Lung (tissue), 14 donors: ENCODE data around the gene GAGE12F. TPM values are rescaled to one million over a fixed set of nuclear protein-coding genes. Genes with fewer than 3 reads are reported as not detected.
"Not testable (repeated sequence)": the region's sequence is repeated elsewhere in the genome, so short reads cannot be mapped to it uniquely, and the experiment has no call there.

Source experiments
- ATAC-seq: fragments of 200-7000 bp; cut with Tn5 transposase; one replicate; pipeline ENCODE4 v1.9.1; 2020; ENCODE audit warnings: moderate number of reproducible peaks; ENCODE audit not compliant: insufficient read depth, low FRiP score
- DNase-seq, 3 donors: peaks; one replicate each; pipeline ENCODE4 v3.0.0-alpha.2; 2013 to 2017
- H3K27ac ChIP-seq, 2 donors: one replicate each; pipeline ENCODE4 v1.5.1; 2013; ENCODE audit warnings: mild to moderate bottlenecking in 2 of 2, moderate library complexity in 2 of 2, control low read depth in 1 of 2, inconsistent platforms in 1 of 2, low read depth in 1 of 2, low read length in 1 of 2
- H3K27me3 ChIP-seq, 3 donors: one replicate each; pipeline ENCODE4 v1.5.1; 2013; ENCODE audit warnings: low read length in 2 of 3; ENCODE audit not compliant: control insufficient read depth in 3 of 3, insufficient read depth in 3 of 3
- H3K36me3 ChIP-seq, 4 donors: one replicate each; pipeline ENCODE4 v1.5.1; 2013; ENCODE audit warnings: low read length in 4 of 4, mild to moderate bottlenecking in 1 of 4, moderate library complexity in 1 of 4; ENCODE audit not compliant: control insufficient read depth in 4 of 4, insufficient read depth in 4 of 4
- H3K4me1 ChIP-seq, 5 donors: one replicate each; pipeline ENCODE4 v1.5.1; 2013; ENCODE audit warnings: low read length in 5 of 5, mild to moderate bottlenecking in 2 of 5, moderate library complexity in 1 of 5; ENCODE audit not compliant: control insufficient read depth in 5 of 5, insufficient read depth in 5 of 5
- H3K4me3 ChIP-seq: one replicate; pipeline ENCODE4 v1.5.1; 2013; ENCODE audit warnings: mild to moderate bottlenecking, control low read depth, moderate library complexity
- H3K9ac ChIP-seq, 2 donors: one replicate each; pipeline ENCODE4 v1.5.1; 2013; ENCODE audit warnings: low read length in 2 of 2, control low read depth in 1 of 2; ENCODE audit not compliant: insufficient read depth in 1 of 2
- H3K9me3 ChIP-seq, 4 donors: one replicate each; pipeline ENCODE4 v1.5.1; 2013; ENCODE audit warnings: low read length in 3 of 4, mild to moderate bottlenecking in 1 of 4, moderate library complexity in 1 of 4; ENCODE audit not compliant: control insufficient read depth in 4 of 4, insufficient read depth in 3 of 4
- whole genome bisulfite sequencing, 2 donors: extraction: QIAGEN DNeasy Blood & Tissue Kit; methylation state at CpG; one replicate each; pipeline ENCODE4 v1.1.7; 2013; 5-methylcytosine and 5-hydroxymethylcytosine counted together
- long read RNA-seq, 5 donors: transcript quantifications; one replicate each; lab custom pipeline, GENCODE V29; 2026
- polyA plus RNA-seq, 2 donors: library from polyadenylated mRNA; stranded (reverse); fragments of 200-250 nt; gene quantifications; one replicate each; pipeline ENCODE4 v1.2.1, GENCODE V29; 2013
- total RNA-seq, 2 donors: library from RNA; depleted of rRNA in 1 of 2; stranded (reverse); fragments of >200 nt in 1 of 2; gene quantifications; one replicate each; pipeline ENCODE4 v1.2.1, GENCODE V29; 2014 to 2021
- donor health status: Bipolar disorder and iron deficiency.
- donor health status: healthy.
- donor health status: DM: yes; HTN: yes; CAD: no.

Gene GAGE12F
- not detected for total RNA-seq
- polyA plus RNA-seq, result not detected
- long read RNA-seq, donor 1, result 0 reads
- long read RNA-seq, donor 2, result 0 reads
- long read RNA-seq, donor 3, result 0 reads
- long read RNA-seq, donor 4, result 0 reads
- long read RNA-seq, donor 5, result 0 reads

DNA sequence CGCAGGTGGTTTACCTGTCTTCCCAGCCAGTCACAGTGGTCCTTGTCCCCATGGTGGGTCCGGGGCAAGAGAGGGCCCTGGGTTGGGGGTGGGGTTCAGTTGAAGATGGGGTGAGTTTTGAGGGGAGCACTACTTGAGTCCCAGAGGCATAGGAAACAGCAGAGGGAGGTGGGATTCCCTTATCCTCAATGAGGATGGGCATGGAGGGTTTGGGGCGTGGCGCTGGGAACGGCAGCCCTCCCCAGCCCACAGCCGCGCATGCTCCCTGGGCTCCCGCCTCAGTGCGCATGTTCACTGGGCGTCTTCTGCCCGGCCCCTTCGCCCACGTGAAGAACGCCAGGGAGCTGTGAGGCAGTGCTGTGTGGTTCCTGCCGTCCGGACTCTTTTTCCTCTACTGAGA, at the start of gene GAGE12F:
GAGE12F (plus strand) TSS at position 301 of the 400 bp plus-strand sequence. CDS start 1,155 bp downstream, outside the sequence.
- not testable (repeated sequence) for H3K36me3 ChIP-seq, H3K27me3 ChIP-seq, ATAC-seq, H3K4me1 ChIP-seq, H3K9ac ChIP-seq, H3K27ac ChIP-seq, H3K9me3 ChIP-seq, H3K4me3 ChIP-seq, DNase-seq
- WGBS, 2 donors, result no CpG with 5 or more reads among the region's 16 CpGs

GRCh38 chrX:49531877-49532276, 28.8 kb upstream of the GAGE12F start, which contains the start of gene GAGE12C:
Gene GAGE12C, plus strand, starts transcription at chrX:49532177. Its CDS starts 1,155 bp downstream, at chrX:49533332.
- not testable (repeated sequence) for ATAC-seq, H3K27ac ChIP-seq, H3K27me3 ChIP-seq, DNase-seq, H3K4me1 ChIP-seq, H3K36me3 ChIP-seq, H3K9me3 ChIP-seq, H3K4me3 ChIP-seq, H3K9ac ChIP-seq
- no CpG with 5 or more reads among the region's 16 CpGs for WGBS, 2 donors

- H3K27me3 ChIP-seq, H3K9me3 ChIP-seq, H3K27ac ChIP-seq, H3K4me3 ChIP-seq, H3K4me1 ChIP-seq, DNase-seq, ATAC-seq, H3K36me3 ChIP-seq, H3K9ac ChIP-seq: not testable (repeated sequence)
- no CpG with 5 or more reads among the region's 16 CpGs for WGBS, 2 donors
Measured at GRCh38 chrX:49541433-49541832, 19.2 kb upstream of the GAGE12F start, which contains the start of gene GAGE12D. Gene GAGE12D, plus strand, starts transcription at chrX:49541733. Its CDS starts 1,155 bp downstream, at chrX:49542888.

DNA sequence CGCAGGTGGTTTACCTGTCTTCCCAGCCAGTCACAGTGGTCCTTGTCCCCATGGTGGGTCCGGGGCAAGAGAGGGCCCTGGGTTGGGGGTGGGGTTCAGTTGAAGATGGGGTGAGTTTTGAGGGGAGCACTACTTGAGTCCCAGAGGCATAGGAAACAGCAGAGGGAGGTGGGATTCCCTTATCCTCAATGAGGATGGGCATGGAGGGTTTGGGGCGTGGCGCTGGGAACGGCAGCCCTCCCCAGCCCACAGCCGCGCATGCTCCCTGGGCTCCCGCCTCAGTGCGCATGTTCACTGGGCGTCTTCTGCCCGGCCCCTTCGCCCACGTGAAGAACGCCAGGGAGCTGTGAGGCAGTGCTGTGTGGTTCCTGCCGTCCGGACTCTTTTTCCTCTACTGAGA, 9.7 kb upstream of the GAGE12F start, which contains the start of gene GAGE12E:
GAGE12E (plus strand) TSS at position 301 of the 400 bp plus-strand sequence. CDS start 1,155 bp downstream, outside the sequence.
- not testable (repeated sequence) for H3K36me3 ChIP-seq, H3K4me3 ChIP-seq, H3K27me3 ChIP-seq, H3K9ac ChIP-seq, ATAC-seq, H3K4me1 ChIP-seq, H3K27ac ChIP-seq, H3K9me3 ChIP-seq, DNase-seq
- WGBS, 2 donors, result no CpG with 5 or more reads among the region's 16 CpGs

DNA sequence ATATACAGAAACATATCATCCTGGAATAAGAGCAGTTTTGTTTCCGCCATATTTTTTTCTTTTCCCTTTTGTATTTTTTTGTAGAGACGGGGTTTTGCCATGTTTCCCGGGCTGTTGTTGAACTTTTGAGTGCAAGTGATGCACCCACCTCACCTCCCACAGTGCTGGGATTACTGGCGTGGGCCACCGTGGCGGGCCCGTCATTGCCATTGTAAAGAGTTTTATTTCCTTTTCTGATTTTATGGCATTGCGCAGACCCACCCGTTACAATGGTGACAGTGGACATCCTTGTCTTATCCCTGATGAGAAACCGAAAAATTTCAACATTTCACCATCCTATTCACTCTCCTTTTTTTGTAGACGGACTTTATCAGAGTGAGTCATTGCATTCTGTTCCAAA, 8.1 kb downstream of the GAGE12F start:
- not testable (repeated sequence) for ATAC-seq, H3K4me3 ChIP-seq, DNase-seq, H3K4me1 ChIP-seq, H3K9me3 ChIP-seq, H3K27me3 ChIP-seq, H3K27ac ChIP-seq, H3K36me3 ChIP-seq, H3K9ac ChIP-seq
- no CpG with 5 or more reads among the region's 11 CpGs for WGBS, 2 donors

- not testable (repeated sequence) for DNase-seq, H3K27ac ChIP-seq, H3K9me3 ChIP-seq, H3K4me3 ChIP-seq, H3K9ac ChIP-seq, H3K36me3 ChIP-seq, H3K27me3 ChIP-seq, H3K4me1 ChIP-seq, ATAC-seq
- WGBS, 2 donors, result no CpG with 5 or more reads among the region's 13 CpGs
Measured at GRCh38 chrX:49569152-49569551, 8.5 kb downstream of the GAGE12F start.

GRCh38 chrX:49570100-49570499, 9.5 kb downstream of the GAGE12F start, which contains the start of gene GAGE12G:
Gene GAGE12G, plus strand, starts transcription at chrX:49570400. Its CDS starts 1,155 bp downstream, at chrX:49571555.
- H3K27me3 ChIP-seq, H3K4me1 ChIP-seq, H3K9me3 ChIP-seq, H3K9ac ChIP-seq, H3K27ac ChIP-seq, H3K36me3 ChIP-seq, ATAC-seq, H3K4me3 ChIP-seq, DNase-seq: not testable (repeated sequence)
- no CpG with 5 or more reads among the region's 16 CpGs for WGBS, 2 donors

GRCh38 chrX:49579649-49580048, 19.0 kb downstream of the GAGE12F start, which contains the start of gene GAGE12H:
Gene GAGE12H, plus strand, starts transcription at chrX:49579949. Its CDS starts 1,155 bp downstream, at chrX:49581104.
- H3K27me3 ChIP-seq, H3K36me3 ChIP-seq, DNase-seq, ATAC-seq, H3K4me1 ChIP-seq, H3K9me3 ChIP-seq, H3K27ac ChIP-seq, H3K4me3 ChIP-seq, H3K9ac ChIP-seq: not testable (repeated sequence)
- no CpG with 5 or more reads among the region's 16 CpGs for WGBS, 2 donors
